Measurements from ENCODE around the gene TRAPPC3L. TPM values are rescaled to one million over a fixed set of nuclear protein-coding genes. Genes with fewer than 3 reads are reported as not detected.
A peak's percentile ranks its signal among the peaks of the same experiment; 100 is the strongest.

TRAPPC3L gene
- total RNA-seq, 1 donor from 2014 or later = 0.17 TPM

DNA sequence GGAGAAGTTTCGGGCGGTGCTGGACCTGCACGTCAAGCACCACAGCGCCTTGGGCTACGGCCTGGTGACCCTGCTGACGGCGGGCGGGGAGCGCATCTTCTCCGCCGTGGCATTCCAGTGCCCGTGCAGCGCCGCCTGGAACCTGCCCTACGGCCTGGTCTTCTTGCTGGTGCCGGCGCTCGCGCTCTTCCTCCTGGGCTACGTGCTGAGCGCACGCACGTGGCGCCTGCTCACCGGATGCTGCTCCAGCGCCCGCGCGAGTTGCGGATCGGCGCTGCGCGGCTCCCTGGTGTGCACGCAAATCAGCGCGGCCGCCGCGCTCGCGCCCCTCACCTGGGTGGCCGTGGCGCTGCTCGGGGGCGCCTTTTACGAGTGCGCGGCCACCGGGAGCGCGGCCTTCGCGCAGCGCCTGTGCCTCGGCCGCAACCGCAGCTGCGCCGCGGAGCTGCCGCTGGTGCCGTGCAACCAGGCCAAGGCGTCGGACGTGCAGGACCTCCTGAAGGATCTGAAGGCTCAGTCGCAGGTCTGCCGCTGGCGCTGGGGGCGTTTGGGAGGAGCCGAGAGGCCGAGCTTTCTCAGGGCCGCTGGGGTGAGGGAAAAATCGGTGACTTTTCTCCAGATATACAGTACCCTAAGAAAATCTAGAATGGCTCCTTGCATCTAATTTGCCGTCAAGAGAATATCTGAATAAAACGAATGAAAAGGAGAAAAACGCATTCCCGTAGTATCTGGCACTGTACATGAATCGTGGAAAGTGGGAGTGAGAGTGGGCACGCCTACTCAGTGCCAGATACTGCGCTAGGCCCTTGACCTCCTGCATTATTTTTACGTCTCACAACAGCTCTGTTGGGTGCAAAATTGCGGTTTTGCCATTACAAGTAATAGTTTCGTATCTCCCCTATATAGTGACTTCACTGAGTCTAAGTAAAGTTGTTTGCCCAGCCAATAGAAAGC lies 83.3 kb downstream of the TRAPPC3L start:
- DNase-seq = peak; percentile 53

DNA sequence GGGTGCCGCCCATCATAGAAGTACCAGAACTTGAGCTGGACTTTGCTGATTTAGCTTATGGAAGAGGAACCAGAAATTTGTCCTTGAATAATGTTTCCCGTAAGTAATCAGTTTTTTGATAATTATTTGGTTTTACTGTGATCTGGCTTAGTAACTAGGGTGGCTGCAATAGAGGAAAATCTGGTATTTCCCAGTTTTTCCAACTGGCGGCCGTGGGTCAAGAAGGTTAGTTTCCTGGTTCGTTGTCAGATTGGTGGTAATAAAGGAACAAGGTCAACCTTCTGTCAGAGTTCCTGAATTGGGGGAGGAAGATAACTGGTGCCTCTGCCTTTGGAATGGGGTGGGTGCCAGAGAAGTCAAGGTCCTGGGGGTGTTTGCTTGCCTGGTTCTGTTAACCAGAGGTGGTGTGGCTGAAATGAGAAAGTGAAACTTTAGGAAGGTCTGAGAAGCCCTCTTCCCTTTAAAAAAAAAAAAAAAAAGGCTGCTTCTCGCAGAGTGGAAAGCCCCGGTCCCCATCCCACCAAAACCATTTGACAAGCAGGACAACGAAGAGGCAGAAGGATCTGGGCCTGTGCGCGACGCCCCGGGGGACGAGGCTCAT lies 84.1 kb downstream of the TRAPPC3L start, which contains the start of gene CALHM6:
Gene CALHM6, plus strand, starts transcription at position 45 of the 601 bp plus-strand sequence. Its CDS starts 555 bp downstream, at position 600.
- DNase-seq = no peak

GRCh38 chr6:116459927-116460326 lies 85.6 kb downstream of the TRAPPC3L start:
- no peak for DNase-seq

DNA sequence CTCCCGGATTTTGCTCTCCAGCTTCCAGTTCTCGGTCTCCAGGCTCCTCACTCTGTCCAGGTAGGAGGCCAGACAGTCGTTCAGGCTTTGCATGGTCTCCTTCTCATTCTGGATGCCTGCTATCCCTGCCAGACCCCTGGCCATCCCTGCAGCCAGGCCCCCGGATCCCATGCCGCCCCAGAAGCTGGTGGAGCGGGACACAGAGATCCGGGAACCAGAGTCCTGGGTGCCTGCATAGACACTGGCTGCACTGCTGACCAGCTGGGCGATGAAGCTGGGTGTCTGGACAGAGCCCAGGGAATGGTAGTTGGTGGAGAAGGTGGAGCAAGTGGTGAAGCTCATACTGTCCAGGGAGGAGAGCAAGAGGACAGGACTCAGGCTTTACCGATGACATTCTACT lies 87.2 kb downstream of the TRAPPC3L start:
- DNase-seq = no peak

GRCh38 chr6:116456927-116457326 lies 88.6 kb downstream of the TRAPPC3L start:
- DNase-seq = no peak

- DNase-seq = no peak
Observed at GRCh38 chr6:116456106-116456505, 89.4 kb downstream of the TRAPPC3L start.

DNA sequence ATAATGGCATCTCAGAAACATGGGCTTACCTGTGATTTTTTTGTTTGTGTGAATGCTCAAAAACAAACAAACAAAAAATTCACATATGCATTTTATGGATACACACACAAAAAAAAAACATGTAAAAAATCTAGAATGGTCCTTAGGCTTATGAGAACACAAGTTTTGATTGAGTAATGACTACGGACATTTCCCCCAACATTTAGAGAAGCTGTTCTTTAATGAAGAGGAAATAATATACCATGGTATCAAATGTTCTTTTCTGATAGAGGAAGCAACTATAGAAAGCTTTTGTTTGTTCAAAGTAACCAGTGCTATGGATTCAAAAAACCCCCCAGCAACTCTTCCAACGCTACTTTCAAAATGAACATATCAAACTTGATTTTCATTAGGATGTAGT lies 93.0 kb downstream of the TRAPPC3L start:
- DNase-seq = no peak

GRCh38 chr6:116451916-116452315 lies 93.6 kb downstream of the TRAPPC3L start:
- DNase-seq = no peak

DNA sequence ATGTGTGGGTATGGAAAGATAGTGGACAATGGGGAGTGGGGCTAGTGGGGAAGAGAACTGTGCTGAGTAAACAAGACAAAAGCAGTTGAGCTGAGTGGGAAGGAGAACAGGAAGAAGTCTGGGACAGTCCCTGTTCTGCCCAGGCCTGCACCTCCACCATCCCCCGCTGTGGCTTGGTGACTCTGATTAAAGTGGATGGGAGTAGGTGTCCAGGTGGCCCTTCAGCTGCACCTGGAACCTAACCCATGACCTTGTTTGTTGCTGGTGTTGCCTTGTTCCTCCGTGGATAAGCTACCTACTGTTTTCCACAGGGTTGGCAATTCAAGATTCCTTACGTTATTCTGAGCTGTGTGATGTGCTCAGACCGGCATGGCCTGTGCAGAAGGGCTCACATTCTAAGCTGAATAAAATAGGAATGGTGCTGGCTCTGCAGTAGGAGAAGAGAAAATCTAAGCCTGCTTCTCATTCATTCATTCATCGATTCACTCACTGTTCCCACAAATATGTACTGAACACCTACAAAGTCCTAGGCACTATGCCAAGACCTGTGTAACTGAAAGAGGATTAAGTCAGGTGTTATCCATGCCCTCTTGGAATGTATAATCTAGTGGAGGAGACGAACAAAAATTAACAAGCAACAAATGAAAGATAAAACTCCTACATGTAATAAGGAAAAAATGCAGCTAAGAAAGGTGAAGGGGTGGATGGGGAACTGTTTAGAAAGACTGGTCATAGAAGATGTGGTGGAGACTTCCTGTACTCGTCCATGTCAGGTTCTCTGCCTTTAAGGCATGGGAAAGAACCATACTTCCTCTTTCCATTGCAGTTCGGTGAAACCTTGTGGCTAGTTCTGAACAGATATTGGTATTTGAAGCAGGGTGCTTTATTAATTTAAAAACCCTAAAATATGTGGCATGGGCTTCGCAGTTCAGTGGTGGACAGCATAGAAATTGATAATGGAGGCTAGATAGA lies 94.4 kb downstream of the TRAPPC3L start:
- no peak for DNase-seq

DNA sequence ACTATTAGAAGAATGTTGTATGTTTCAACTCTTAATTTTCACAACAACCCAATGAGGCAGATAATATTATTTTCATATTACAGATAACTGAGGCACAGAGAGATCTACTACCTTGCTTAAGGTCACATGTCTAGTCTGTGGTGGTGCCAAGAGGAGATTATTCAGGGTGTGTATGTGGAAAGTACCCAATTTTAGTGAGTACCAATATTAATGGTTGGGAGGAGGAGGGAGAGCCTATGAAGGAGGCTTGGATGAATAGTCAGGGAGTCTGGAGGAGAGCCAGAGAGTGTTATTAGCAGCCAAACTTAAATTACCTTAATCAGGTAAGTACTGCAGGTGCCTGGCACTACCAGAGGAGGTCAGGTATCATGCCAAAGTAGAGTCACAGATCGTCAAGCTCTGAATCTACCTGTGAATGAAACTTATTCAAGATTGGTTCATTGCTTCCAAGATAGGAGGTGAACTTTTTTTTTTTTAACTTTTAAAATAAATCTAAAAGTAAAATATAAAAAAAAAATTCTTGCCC lies 95.2 kb downstream of the TRAPPC3L start:
- no peak for DNase-seq

DNA sequence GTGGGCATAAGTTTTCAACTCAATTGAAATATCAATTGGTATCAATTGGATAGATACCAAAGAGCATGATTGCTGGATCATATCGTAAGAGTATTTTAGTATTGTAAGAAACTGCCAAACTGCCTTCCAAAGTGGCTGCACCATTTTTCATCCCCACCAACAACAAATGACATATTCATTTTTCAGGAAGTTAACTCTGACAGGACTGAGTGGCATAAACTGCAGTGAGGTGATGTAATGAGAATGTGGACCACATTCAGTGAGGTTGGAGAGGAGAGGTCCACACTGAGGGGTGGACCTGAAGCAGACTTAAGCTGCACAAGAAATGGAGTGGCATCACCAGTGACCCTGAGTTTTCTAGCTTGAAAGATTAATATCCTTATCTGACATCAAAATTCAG lies 95.9 kb downstream of the TRAPPC3L start:
- no peak for DNase-seq

- no peak for DNase-seq
Observed at GRCh38 chr6:116447496-116448011, 97.9 kb downstream of the TRAPPC3L start.

GRCh38 chr6:116447052-116447451 lies 98.4 kb downstream of the TRAPPC3L start:
- DNase-seq = peak; percentile 19

DNA sequence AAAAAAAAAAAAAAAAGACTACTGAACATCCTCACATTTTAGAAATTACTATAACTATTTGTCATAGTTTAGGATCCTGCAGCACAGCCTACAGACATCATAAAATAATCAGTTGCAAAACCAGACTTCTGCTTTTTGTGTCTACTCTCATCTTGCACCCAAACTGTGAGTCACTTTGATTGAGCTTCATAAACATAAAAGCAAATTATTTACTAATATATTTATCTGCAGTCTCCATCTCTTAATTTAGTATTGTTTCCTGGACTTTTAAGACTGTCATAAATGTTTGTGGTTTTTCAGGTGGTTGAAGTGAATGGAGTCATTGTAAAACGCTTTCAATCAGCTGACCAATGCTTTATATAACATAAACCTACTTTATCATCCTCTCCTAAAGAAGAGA lies 99.1 kb downstream of the TRAPPC3L start:
- DNase-seq = no peak

DNA sequence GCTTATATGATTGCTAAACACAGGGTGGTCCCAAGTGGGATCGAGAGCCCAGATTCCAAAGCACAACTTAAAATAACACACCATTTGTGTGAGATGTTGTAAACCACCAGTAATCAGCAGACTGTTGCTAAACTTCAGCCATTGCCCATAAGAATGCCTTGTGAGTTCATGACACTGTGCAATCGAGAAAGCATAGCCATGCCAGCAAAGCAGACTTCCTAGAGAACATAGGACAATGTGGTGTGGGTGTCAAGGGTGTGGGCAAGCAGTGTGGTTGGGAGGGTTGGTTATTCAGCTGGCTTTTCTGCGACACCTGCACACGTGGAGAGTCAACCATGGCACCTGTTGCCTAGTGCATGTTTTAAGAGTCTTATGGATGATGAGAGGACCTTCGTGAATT lies 100.4 kb downstream of the TRAPPC3L start:
- no peak for DNase-seq

Other genes starting within 250 kb of the TRAPPC3L start
- gene DSE, start 174.7 kb downstream of the TRAPPC3L start, total RNA-seq = 6.0 and 8.3 TPM in 2 replicates
- gene CALHM6, start 84.3 kb downstream of the TRAPPC3L start, total RNA-seq = 0.33 and 0.85 TPM in 2 replicates
- 2.5 and 3.4 TPM in 2 replicates for gene CALHM5, start 34.0 kb downstream of the TRAPPC3L start, total RNA-seq
- not detected in 2 replicates for gene CALHM4, start 8.1 kb upstream of the TRAPPC3L start, total RNA-seq
- gene RWDD1, start 25.8 kb upstream of the TRAPPC3L start, total RNA-seq = 24.7 and 27.7 TPM in 2 replicates
- 0.47 and 0.68 TPM in 2 replicates for gene RSPH4A, start 70.8 kb upstream of the TRAPPC3L start, total RNA-seq
- 21.6 and 22.8 TPM in 2 replicates for gene ZUP1, start 123.1 kb upstream of the TRAPPC3L start, total RNA-seq
- gene KPNA5, start 135.5 kb upstream of the TRAPPC3L start, total RNA-seq = 16.1 and 17.4 TPM in 2 replicates
- gene FAM162B, start 220.0 kb upstream of the TRAPPC3L start, total RNA-seq = 4.3 and 5.6 TPM in 2 replicates